Skeletal muscle cell (primary cell): Measurements from ENCODE around the gene CPLANE2.

Source experiments
- DNase-seq: peaks from one replicate; pipeline ENCODE4 v3.0.0-alpha.2; 2010; ENCODE audit warnings: low read depth
- H3K4me3 ChIP-seq: 2 replicates; pipeline ENCODE4 v1.5.1; 2011; ENCODE audit warnings: low read depth, mild to moderate bottlenecking, control low read depth, low read length, moderate library complexity

The CPLANE2 gene

GRCh38 chr1:16212251-16212961, 24.6 kb downstream of the CPLANE2 start, which contains the start of gene ARHGEF19:
ARHGEF19 (minus strand) TSS chr1:16212652; CDS start chr1:16209054, 3,598 bp downstream.
- no peak for DNase-seq
- no peak within 1 kb of the TSS for H3K4me3 ChIP-seq

GRCh38 chr1:16211824-16212223, 25.2 kb downstream of the CPLANE2 start:
- DNase-seq: no peak
- H3K4me3 ChIP-seq: no peak overlapping the region

GRCh38 chr1:16210581-16210980, 26.4 kb downstream of the CPLANE2 start:
- DNase-seq: no peak
- no peak overlapping the region for H3K4me3 ChIP-seq

GRCh38 chr1:16209847-16210407, 27.1 kb downstream of the CPLANE2 start:
- H3K4me3 ChIP-seq: peak overlapping the region; percentile 13
- DNase-seq: no peak

- DNase-seq: no peak
- no peak overlapping the region for H3K4me3 ChIP-seq
Measured at GRCh38 chr1:16209132-16209846, 27.7 kb downstream of the CPLANE2 start.

- DNase-seq: no peak
- no peak overlapping the region for H3K4me3 ChIP-seq
Measured at GRCh38 chr1:16208270-16208987, 28.6 kb downstream of the CPLANE2 start.

GRCh38 chr1:16207318-16208269, 29.4 kb downstream of the CPLANE2 start:
- no peak for DNase-seq
- peak overlapping the region; percentile 51 for H3K4me3 ChIP-seq

GRCh38 chr1:16206547-16207317, 30.3 kb downstream of the CPLANE2 start:
- peak overlapping the region; percentile 51 for H3K4me3 ChIP-seq
- DNase-seq: peak; percentile 96

- no peak for DNase-seq
- H3K4me3 ChIP-seq: peak overlapping the region; percentile 51
Measured at GRCh38 chr1:16205891-16206546, 31.0 kb downstream of the CPLANE2 start.

- H3K4me3 ChIP-seq: no peak overlapping the region
- DNase-seq: no peak
Measured at GRCh38 chr1:16205334-16205671, 31.7 kb downstream of the CPLANE2 start.

GRCh38 chr1:16204634-16205333, 32.2 kb downstream of the CPLANE2 start:
- H3K4me3 ChIP-seq: no peak overlapping the region
- DNase-seq: no peak

GRCh38 chr1:16204216-16204615, 32.8 kb downstream of the CPLANE2 start:
- no peak overlapping the region for H3K4me3 ChIP-seq
- DNase-seq: no peak

- no peak overlapping the region for H3K4me3 ChIP-seq
Measured at GRCh38 chr1:16203550-16203949, 33.4 kb downstream of the CPLANE2 start.

GRCh38 chr1:16202281-16203210, 34.4 kb downstream of the CPLANE2 start:
- DNase-seq: no peak
- H3K4me3 ChIP-seq: no peak overlapping the region

More at GRCh38 chr1:16203550-16203949, 33.4 kb downstream of the CPLANE2 start:
- DNase-seq: no peak

GRCh38 chr1:16199700-16200099, 37.3 kb downstream of the CPLANE2 start:
- H3K4me3 ChIP-seq: no peak overlapping the region
- DNase-seq: no peak

- no peak for DNase-seq
- H3K4me3 ChIP-seq: no peak overlapping the region
Measured at GRCh38 chr1:16199157-16199501, 37.9 kb downstream of the CPLANE2 start.
